HG02798 (cell line): ENCODE data around the gene DNMT3A.
"Not testable (repeated sequence)": the region's sequence is repeated elsewhere in the genome, so short reads cannot be mapped to it uniquely, and the experiment has no call there.

Experiments
- ATAC-seq: cut with Tn5 transposase; IDR thresholded peaks from one replicate; pipeline ENCODE4 v1.9.1; 2021; ENCODE audit warnings: mild to moderate bottlenecking; ENCODE audit not compliant: unreplicated experiment, poor library complexity

DNMT3A gene

GRCh38 chr2:25290811-25291495 lies 50.8 kb downstream of the DNMT3A start:
- no peak for ATAC-seq

- ATAC-seq: peak; percentile 31
Observed at GRCh38 chr2:25286723-25287483, 54.8 kb downstream of the DNMT3A start.

- ATAC-seq: peak; percentile 64
Observed at GRCh38 chr2:25286025-25286400, 55.7 kb downstream of the DNMT3A start.

GRCh38 chr2:25285265-25286024 lies 56.3 kb downstream of the DNMT3A start:
- ATAC-seq: no peak

- no peak for ATAC-seq
Observed at GRCh38 chr2:25284756-25285155, 57.0 kb downstream of the DNMT3A start.

GRCh38 chr2:25283921-25284320 lies 57.8 kb downstream of the DNMT3A start:
- no peak for ATAC-seq

GRCh38 chr2:25281941-25282340 lies 59.8 kb downstream of the DNMT3A start:
- ATAC-seq: no peak

- no peak for ATAC-seq
Observed at GRCh38 chr2:25281522-25281921, 60.2 kb downstream of the DNMT3A start.

- no peak for ATAC-seq
Observed at GRCh38 chr2:25280051-25280687, 61.6 kb downstream of the DNMT3A start.

GRCh38 chr2:25279091-25279651 lies 62.6 kb downstream of the DNMT3A start:
- peak; percentile 76 for ATAC-seq

GRCh38 chr2:25276569-25277465 lies 64.9 kb downstream of the DNMT3A start:
- peak; percentile 52 for ATAC-seq

GRCh38 chr2:25275575-25275965 lies 66.2 kb downstream of the DNMT3A start:
- ATAC-seq: no peak

- no peak for ATAC-seq
Observed at GRCh38 chr2:25274868-25275574, 66.7 kb downstream of the DNMT3A start.

GRCh38 chr2:25273985-25274535 lies 67.7 kb downstream of the DNMT3A start:
- no peak for ATAC-seq

GRCh38 chr2:25272705-25273104 lies 69.0 kb downstream of the DNMT3A start:
- ATAC-seq: not testable (repeated sequence)

- no peak for ATAC-seq
Observed at GRCh38 chr2:25270061-25270460, 71.7 kb downstream of the DNMT3A start.

- ATAC-seq: no peak
Observed at GRCh38 chr2:25269233-25269632, 72.5 kb downstream of the DNMT3A start.

- no peak for ATAC-seq
Observed at GRCh38 chr2:25268139-25268538, 73.6 kb downstream of the DNMT3A start.
